LoVo (cell line): ENCODE measurements around the gene CNNM4.

Source experiments
- DNase-seq: peaks from one replicate; pipeline ENCODE4 v3.0.0-alpha.2; 2016; ENCODE audit warnings: low spot score

Gene CNNM4

GRCh38 chr2:96759548-96759947, 1.2 kb upstream of the CNNM4 start:
- DNase-seq: no peak

GRCh38 chr2:96760986-96761832, 507 bp downstream of the CNNM4 start:
- peak; percentile 12 for DNase-seq

GRCh38 chr2:96762529-96763311, 2.0 kb downstream of the CNNM4 start:
- DNase-seq: no peak

- DNase-seq: no peak
These were observed 3.0 kb downstream of the CNNM4 start for GRCh38 chr2:96763511-96764252.

GRCh38 chr2:96764253-96764637, 3.5 kb downstream of the CNNM4 start:
- no peak for DNase-seq

- no peak for DNase-seq
These were observed 6.6 kb downstream of the CNNM4 start for GRCh38 chr2:96767135-96767871.

GRCh38 chr2:96768083-96768561, 7.4 kb downstream of the CNNM4 start:
- DNase-seq: peak; percentile 43

GRCh38 chr2:96769814-96770213, 9.1 kb downstream of the CNNM4 start:
- no peak for DNase-seq

- DNase-seq: no peak
These were observed 9.9 kb downstream of the CNNM4 start for GRCh38 chr2:96770442-96771202.

- DNase-seq: no peak
These were observed 11.3 kb downstream of the CNNM4 start for GRCh38 chr2:96771796-96772618.

- DNase-seq: no peak
These were observed 12.4 kb downstream of the CNNM4 start for GRCh38 chr2:96772903-96773671.

- no peak for DNase-seq
These were observed 13.2 kb downstream of the CNNM4 start for GRCh38 chr2:96773922-96774321.

- no peak for DNase-seq
These were observed 14.5 kb downstream of the CNNM4 start for GRCh38 chr2:96775160-96775559.

GRCh38 chr2:96783388-96783787, 22.7 kb downstream of the CNNM4 start:
- DNase-seq: no peak

- peak; percentile 10 for DNase-seq
These were observed 26.7 kb downstream of the CNNM4 start for GRCh38 chr2:96787411-96787810.

- peak; percentile 78 for DNase-seq
These were observed 27.9 kb downstream of the CNNM4 start for GRCh38 chr2:96788442-96789244.

- DNase-seq: no peak
These were observed 28.5 kb downstream of the CNNM4 start for GRCh38 chr2:96789245-96789617.
